Measurements from ENCODE around the gene FRMD4B.
A peak's percentile ranks its signal among the peaks of the same experiment; 100 is the strongest.

FRMD4B gene

DNA sequence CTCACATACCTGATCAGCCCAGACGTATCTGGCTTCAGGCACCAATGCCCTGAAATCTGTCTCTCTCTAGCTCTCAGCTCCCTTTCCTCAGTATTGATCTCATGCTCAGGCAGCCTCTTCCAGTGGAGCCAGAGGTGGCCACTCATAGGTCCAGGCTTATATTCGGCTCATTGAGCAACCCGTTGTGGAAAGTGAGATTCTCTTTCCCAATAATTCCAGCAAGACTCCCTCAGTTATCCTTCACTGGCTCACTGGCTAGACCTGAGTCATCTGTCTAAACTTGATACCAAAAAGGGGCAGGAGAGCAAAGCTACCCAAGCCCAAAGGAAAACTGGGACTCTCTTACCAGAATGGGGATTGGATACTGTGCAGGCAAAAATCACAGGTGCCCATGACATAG lies 33.4 kb upstream of the FRMD4B start:
- Histone ChIP-seq H3K9ac (ENCODE audit: low read length) (no peak overlapping the region), H3K4me1 (ENCODE audit: control insufficient read depth, insufficient read depth, low read length) (peaks cover 10% of the 10 kb centered on the region), H3K27me3 (replicated peaks; ENCODE audit: control insufficient read depth, insufficient read depth, low read length) (no peaks in the 10 kb centered on the region), H3K4me3 (ENCODE audit: low read length) (no peak overlapping the region), H3K9me3 (ENCODE audit: control insufficient read depth, low read length) (no peaks in the 10 kb centered on the region), H3K36me3 (ENCODE audit: control insufficient read depth, insufficient read depth, low read length, severe bottlenecking) (no peaks in the 10 kb centered on the region)
- DNase-seq (ENCODE audit: low read depth) = no peak

DNA sequence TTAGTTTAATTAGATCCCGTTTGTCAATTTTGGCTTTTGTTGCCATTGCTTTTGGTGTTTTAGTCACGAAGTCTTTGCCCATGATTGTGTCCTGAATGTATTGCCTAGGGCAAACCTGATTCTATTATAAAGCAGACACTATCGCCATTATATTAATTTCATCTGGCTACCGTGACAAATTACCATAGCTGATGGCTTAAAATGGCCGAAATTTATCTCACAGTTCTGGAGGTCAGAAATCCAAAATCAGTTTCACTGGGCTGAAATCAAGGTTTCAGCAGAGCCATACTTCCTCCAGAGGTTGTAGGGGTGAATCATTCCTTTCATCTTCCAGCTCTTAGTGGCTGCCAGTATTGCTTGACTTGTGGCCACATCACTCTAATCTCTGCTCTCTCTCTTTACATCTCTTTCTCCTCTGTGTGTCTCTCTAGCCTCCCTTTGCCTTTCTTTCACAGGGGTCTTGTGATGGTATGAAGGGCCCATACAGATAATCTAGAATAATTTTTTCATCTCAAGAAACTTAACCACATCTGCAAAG lies 31.7 kb upstream of the FRMD4B start:
- no peak overlapping the region for H3K9ac ChIP-seq (ENCODE audit: low read length)
- no peak overlapping the region for H3K4me3 ChIP-seq (ENCODE audit: low read length)
- no peaks in the 10 kb centered on the region for H3K9me3 ChIP-seq (ENCODE audit: control insufficient read depth, low read length)
- no peak for DNase-seq (ENCODE audit: low read depth)
- no peaks in the 10 kb centered on the region for H3K36me3 ChIP-seq (ENCODE audit: control insufficient read depth, insufficient read depth, low read length, severe bottlenecking)
- peaks cover 2% of the 10 kb centered on the region for H3K4me1 ChIP-seq (ENCODE audit: control insufficient read depth, insufficient read depth, low read length)
- no peaks in the 10 kb centered on the region for H3K27me3 ChIP-seq (replicated peaks; ENCODE audit: control insufficient read depth, insufficient read depth, low read length)

DNA sequence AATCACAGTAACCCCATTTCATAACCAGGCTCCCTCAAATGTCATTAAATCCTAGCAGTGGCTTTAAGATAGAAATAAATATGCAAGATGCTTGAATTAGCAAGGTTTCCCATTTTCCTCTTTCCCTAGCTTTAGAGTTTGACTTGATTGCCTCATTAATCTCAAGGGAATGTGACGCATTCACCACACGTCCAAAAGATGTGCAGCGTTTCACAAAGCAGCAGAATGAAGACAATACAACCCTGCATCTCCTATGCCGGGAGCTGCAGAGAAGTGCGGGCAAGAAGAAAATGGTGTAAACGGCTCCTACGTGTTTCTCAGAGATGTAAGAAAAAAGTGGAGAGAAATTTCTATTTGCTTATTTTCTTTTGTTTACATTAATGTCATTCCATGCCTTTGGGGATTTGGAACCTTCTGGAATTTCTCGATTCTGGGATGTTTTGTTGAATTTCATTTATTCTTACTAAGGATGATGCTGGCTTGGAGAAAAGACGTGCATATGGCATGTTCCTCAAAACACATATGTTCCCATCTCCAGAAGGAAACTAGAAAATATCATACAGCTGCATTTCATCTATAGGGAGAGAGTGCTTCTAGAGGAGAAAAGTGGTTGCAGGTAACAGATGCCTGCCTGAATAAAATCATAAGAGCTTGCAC lies 27.8 kb upstream of the FRMD4B start:
- DNase-seq (ENCODE audit: low read depth) = no peak
- no peaks in the 10 kb centered on the region for H3K9me3 ChIP-seq (ENCODE audit: control insufficient read depth, low read length)
- no peak overlapping the region for H3K9ac ChIP-seq (ENCODE audit: low read length)
- H3K27me3 ChIP-seq (replicated peaks; ENCODE audit: control insufficient read depth, insufficient read depth, low read length) = no peaks in the 10 kb centered on the region
- H3K4me3 ChIP-seq (ENCODE audit: low read length) = no peak overlapping the region
- H3K36me3 ChIP-seq (ENCODE audit: control insufficient read depth, insufficient read depth, low read length, severe bottlenecking) = no peaks in the 10 kb centered on the region
- peaks cover 6% of the 10 kb centered on the region for H3K4me1 ChIP-seq (ENCODE audit: control insufficient read depth, insufficient read depth, low read length)

DNA sequence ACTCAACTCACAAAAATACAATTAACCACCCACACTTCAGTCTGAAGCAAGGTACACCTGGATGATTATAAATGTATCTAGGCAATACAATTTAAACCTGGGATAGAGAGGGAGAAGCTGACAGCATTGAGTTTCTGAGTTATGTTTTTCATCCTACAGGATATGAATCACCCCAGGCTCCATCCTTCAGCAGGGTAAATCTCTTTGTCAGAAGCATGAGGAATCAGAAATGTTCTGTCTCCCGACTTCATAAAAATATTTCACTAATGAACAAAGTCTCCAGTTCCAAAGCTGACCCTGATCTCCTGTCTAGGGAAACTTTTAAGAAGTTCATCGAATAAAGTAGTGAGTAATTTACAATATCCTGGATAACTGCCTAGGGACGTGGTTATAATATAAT lies 25.5 kb upstream of the FRMD4B start:
- no peaks in the 10 kb centered on the region for H3K27me3 ChIP-seq (replicated peaks; ENCODE audit: control insufficient read depth, insufficient read depth, low read length)
- no peaks in the 10 kb centered on the region for H3K9me3 ChIP-seq (ENCODE audit: control insufficient read depth, low read length)
- H3K4me1 ChIP-seq (ENCODE audit: control insufficient read depth, insufficient read depth, low read length) = peaks cover 6% of the 10 kb centered on the region
- no peaks in the 10 kb centered on the region for H3K36me3 ChIP-seq (ENCODE audit: control insufficient read depth, insufficient read depth, low read length, severe bottlenecking)
- H3K4me3 ChIP-seq (ENCODE audit: low read length) = no peak overlapping the region
- H3K9ac ChIP-seq (ENCODE audit: low read length) = no peak overlapping the region
- peak; percentile 52 for DNase-seq (ENCODE audit: low read depth)

DNA sequence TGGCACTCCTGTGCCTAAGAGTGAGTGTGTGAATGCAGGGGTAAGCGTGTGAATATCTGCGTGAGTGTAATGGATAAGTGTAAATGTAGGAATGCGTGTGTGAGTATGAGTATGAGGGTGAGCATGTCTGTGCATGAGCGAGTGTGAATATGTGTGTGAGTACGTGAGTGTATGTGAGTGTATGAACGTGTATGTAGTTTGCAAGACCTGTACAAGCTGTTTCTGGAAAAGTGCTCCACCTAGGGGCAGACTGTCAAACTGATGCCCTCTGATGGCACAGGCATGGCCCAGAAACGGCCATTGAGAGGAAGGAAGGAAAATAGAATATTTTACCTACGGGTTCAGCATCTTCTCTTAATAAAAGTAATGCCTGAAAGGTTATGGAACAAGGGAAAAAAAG lies 24.4 kb upstream of the FRMD4B start:
- H3K36me3 ChIP-seq (ENCODE audit: control insufficient read depth, insufficient read depth, low read length, severe bottlenecking) = no peaks in the 10 kb centered on the region
- peaks cover 6% of the 10 kb centered on the region for H3K4me1 ChIP-seq (ENCODE audit: control insufficient read depth, insufficient read depth, low read length)
- H3K4me3 ChIP-seq (ENCODE audit: low read length) = no peak overlapping the region
- no peaks in the 10 kb centered on the region for H3K27me3 ChIP-seq (replicated peaks; ENCODE audit: control insufficient read depth, insufficient read depth, low read length)
- H3K9ac ChIP-seq (ENCODE audit: low read length) = no peak overlapping the region
- peak; percentile 83 for DNase-seq (ENCODE audit: low read depth)
- H3K9me3 ChIP-seq (ENCODE audit: control insufficient read depth, low read length) = peaks cover 1% of the 10 kb centered on the region

DNA sequence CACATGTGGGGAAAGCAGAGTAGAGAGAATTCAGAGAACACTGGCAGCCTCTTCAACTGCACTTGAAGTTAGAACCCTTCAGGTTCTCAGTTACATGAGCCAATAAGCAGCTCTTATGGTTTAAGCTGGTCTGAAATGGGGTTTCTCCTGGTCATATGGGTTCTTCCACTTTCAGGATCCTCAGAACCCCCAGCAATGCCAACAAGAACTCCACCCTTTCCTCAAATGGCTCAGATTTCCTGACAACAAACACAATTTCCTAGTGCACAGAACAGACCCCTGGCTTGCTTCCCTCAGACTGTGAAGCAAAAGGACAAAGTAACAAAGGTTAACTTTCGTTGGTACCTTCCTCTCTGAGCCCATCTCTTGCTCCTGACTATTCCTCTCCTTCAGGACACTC lies 23.9 kb upstream of the FRMD4B start:
- H3K9ac ChIP-seq (ENCODE audit: low read length) = no peak overlapping the region
- H3K4me3 ChIP-seq (ENCODE audit: low read length) = no peak overlapping the region
- peaks cover 6% of the 10 kb centered on the region for H3K9me3 ChIP-seq (ENCODE audit: control insufficient read depth, low read length)
- no peak for DNase-seq (ENCODE audit: low read depth)
- H3K27me3 ChIP-seq (replicated peaks; ENCODE audit: control insufficient read depth, insufficient read depth, low read length) = no peaks in the 10 kb centered on the region
- H3K4me1 ChIP-seq (ENCODE audit: control insufficient read depth, insufficient read depth, low read length) = peaks cover 6% of the 10 kb centered on the region
- H3K36me3 ChIP-seq (ENCODE audit: control insufficient read depth, insufficient read depth, low read length, severe bottlenecking) = no peaks in the 10 kb centered on the region

DNA sequence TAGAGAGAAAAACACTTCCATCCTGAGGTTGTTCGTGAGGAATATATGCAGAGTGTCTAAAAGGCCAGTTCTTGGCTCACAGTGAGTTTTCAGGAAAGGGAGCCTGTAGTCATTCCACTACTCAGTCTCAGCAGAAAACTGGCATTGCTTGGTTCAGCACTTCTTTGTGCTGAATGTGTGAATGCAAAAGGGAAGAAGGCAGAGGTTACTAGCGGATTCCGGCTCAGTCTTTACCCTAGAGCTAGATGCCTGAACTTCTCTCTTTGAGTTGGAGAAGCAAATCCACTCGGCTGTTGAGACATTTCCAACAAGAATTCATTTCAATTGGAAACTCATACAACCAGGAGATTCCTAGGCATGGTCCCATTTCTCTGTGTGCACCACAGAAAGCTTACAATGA lies 23.1 kb upstream of the FRMD4B start:
- peaks cover 6% of the 10 kb centered on the region for H3K4me1 ChIP-seq (ENCODE audit: control insufficient read depth, insufficient read depth, low read length)

DNA sequence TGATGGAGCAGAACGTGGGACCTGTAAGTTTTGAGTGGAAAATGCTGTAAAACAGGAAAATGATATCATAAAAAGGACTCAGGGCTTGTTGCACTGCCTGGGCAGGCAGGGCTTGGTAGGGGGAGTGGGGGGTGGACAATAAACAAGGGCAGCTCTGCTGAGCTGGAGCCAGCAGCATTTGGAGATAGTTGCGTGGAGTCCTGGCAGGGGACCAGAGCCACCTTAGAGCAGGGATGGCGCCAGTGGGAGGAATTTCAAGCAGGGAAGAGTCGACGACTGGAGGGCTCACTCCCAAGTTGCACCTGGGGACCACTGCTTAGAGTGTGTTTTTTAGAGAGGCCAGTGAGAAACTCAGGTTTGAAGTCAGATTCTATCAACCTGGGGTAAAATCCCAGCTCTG lies 22.7 kb upstream of the FRMD4B start:
- Histone ChIP-seq H3K4me3 (ENCODE audit: low read length) (no peak overlapping the region), H3K9ac (ENCODE audit: low read length) (no peak overlapping the region), H3K27me3 (replicated peaks; ENCODE audit: control insufficient read depth, insufficient read depth, low read length) (no peaks in the 10 kb centered on the region), H3K4me1 (ENCODE audit: control insufficient read depth, insufficient read depth, low read length) (peaks cover 6% of the 10 kb centered on the region), H3K9me3 (ENCODE audit: control insufficient read depth, low read length) (peaks cover 9% of the 10 kb centered on the region), H3K36me3 (ENCODE audit: control insufficient read depth, insufficient read depth, low read length, severe bottlenecking) (no peaks in the 10 kb centered on the region)
- DNase-seq (ENCODE audit: low read depth) = no peak

More for the DNA sequence above, 23.1 kb upstream of the FRMD4B start:
- H3K9me3 ChIP-seq (ENCODE audit: control insufficient read depth, low read length) = peaks cover 9% of the 10 kb centered on the region
- no peak overlapping the region for H3K9ac ChIP-seq (ENCODE audit: low read length)
- H3K27me3 ChIP-seq (replicated peaks; ENCODE audit: control insufficient read depth, insufficient read depth, low read length) = no peaks in the 10 kb centered on the region
- H3K4me3 ChIP-seq (ENCODE audit: low read length) = no peak overlapping the region
- no peaks in the 10 kb centered on the region for H3K36me3 ChIP-seq (ENCODE audit: control insufficient read depth, insufficient read depth, low read length, severe bottlenecking)
- no peak for DNase-seq (ENCODE audit: low read depth)

DNA sequence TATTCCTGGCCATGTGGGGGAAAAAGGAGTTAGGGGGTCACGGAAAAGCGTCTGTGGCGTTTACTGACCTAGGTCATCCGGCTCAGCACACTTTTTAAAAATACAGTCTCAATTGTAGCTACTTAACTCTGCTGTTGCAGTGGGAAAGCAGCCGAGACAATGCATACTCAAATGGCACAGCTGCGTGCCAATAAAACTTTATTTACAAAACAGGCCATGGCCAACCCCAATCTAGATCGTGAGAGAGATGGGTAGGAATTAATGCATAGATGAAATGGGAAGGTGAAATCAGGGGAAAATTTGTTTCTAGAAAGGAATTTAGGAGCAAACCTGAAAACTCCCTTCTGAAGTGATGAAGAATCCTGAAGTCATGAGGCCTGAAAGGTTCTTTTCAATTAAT lies 22.0 kb upstream of the FRMD4B start:
- no peak for DNase-seq (ENCODE audit: low read depth)
- no peaks in the 10 kb centered on the region for H3K27me3 ChIP-seq (replicated peaks; ENCODE audit: control insufficient read depth, insufficient read depth, low read length)
- no peak overlapping the region for H3K4me3 ChIP-seq (ENCODE audit: low read length)

DNA sequence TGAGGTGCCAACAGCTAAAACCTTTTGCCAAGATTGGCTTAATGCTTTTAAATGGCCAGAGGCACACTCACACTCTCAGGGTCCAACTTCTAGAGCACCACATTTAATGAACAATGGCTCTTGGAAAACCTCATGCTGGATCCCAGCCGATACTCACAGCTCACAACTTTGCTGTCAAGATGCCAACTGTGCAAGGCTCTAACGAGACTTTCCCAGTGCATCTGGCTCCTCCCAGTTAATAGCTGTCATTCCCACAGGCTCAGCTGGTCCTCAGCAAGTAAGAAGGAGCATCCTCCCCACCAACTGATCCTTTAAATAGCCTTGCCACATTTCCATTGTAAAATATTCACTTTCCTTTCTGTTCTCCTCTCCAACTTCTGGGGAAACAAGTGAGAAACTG lies 20.3 kb upstream of the FRMD4B start:
- Histone ChIP-seq H3K4me3 (ENCODE audit: low read length) (no peak overlapping the region), H3K4me1 (ENCODE audit: control insufficient read depth, insufficient read depth, low read length) (peaks cover 6% of the 10 kb centered on the region), H3K9me3 (ENCODE audit: control insufficient read depth, low read length) (peaks cover 9% of the 10 kb centered on the region), H3K36me3 (ENCODE audit: control insufficient read depth, insufficient read depth, low read length, severe bottlenecking) (no peaks in the 10 kb centered on the region), H3K27me3 (replicated peaks; ENCODE audit: control insufficient read depth, insufficient read depth, low read length) (no peaks in the 10 kb centered on the region), H3K9ac (ENCODE audit: low read length) (no peak overlapping the region)
- DNase-seq (ENCODE audit: low read depth) = no peak

More for the DNA sequence above, 22.0 kb upstream of the FRMD4B start:
- H3K9ac ChIP-seq (ENCODE audit: low read length) = no peak overlapping the region
- H3K9me3 ChIP-seq (ENCODE audit: control insufficient read depth, low read length) = peaks cover 9% of the 10 kb centered on the region
- H3K4me1 ChIP-seq (ENCODE audit: control insufficient read depth, insufficient read depth, low read length) = peaks cover 6% of the 10 kb centered on the region
- no peaks in the 10 kb centered on the region for H3K36me3 ChIP-seq (ENCODE audit: control insufficient read depth, insufficient read depth, low read length, severe bottlenecking)

DNA sequence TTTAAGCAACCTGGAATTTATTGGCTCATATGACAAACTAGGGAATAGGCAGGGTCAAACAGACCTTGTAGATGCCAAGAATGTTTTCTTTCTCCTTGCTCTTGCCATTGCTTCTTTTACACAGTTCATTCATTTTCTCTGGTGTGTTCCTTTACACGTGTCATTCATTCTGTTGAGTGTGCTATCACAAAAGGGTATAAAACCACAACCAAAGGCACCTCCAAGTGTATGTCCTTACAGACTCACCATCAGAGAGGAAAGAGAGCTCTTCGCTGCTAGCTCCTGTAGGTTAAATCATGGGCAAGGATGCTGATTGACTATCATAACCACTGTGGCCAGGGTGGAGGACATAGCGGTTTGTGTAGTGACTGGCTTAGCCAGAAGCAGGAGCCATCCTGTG lies 19.2 kb upstream of the FRMD4B start:
- Histone ChIP-seq H3K27me3 (replicated peaks; ENCODE audit: control insufficient read depth, insufficient read depth, low read length) (no peaks in the 10 kb centered on the region), H3K9ac (ENCODE audit: low read length) (no peak overlapping the region), H3K9me3 (ENCODE audit: control insufficient read depth, low read length) (peaks cover 9% of the 10 kb centered on the region), H3K4me1 (ENCODE audit: control insufficient read depth, insufficient read depth, low read length) (peaks cover 4% of the 10 kb centered on the region), H3K4me3 (ENCODE audit: low read length) (no peak overlapping the region), H3K36me3 (ENCODE audit: control insufficient read depth, insufficient read depth, low read length, severe bottlenecking) (no peaks in the 10 kb centered on the region)
- DNase-seq (ENCODE audit: low read depth) = no peak

DNA sequence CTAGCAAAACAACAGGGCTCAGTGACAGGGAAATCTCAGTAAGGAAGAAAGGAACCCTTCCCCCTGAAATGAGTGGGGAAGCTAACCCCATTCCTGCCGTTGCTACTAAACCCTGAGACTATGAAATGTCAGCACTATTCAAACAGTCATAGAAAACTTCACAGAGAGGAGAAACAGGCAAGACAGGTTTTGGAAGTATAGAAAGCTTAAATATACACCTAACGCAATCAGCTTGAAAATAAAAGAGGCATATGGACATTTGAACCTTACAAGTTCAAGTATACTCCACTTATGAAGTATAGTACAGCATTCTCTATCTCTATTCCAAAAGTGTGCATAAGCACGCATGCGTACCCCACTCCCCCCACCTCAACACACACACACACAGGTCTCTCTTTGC lies 17.6 kb upstream of the FRMD4B start:
- Histone ChIP-seq H3K9ac (ENCODE audit: low read length) (no peak overlapping the region), H3K4me3 (ENCODE audit: low read length) (no peak overlapping the region), H3K9me3 (ENCODE audit: control insufficient read depth, low read length) (peaks cover 9% of the 10 kb centered on the region), H3K27me3 (replicated peaks; ENCODE audit: control insufficient read depth, insufficient read depth, low read length) (no peaks in the 10 kb centered on the region), H3K4me1 (ENCODE audit: control insufficient read depth, insufficient read depth, low read length) (no peaks in the 10 kb centered on the region), H3K36me3 (ENCODE audit: control insufficient read depth, insufficient read depth, low read length, severe bottlenecking) (no peaks in the 10 kb centered on the region)
- no peak for DNase-seq (ENCODE audit: low read depth)

Data from adipocyte (in vitro differentiated cells).